DND-41 (cell line): ENCODE data around the gene A2ML1.

Experiments
- EZH2 ChIP-seq: IDR thresholded peaks from 3 replicates; pipeline ENCODE4 v1.6.1; 2012; ENCODE audit warnings: borderline replicate concordance, low read depth, mild to moderate bottlenecking, moderate library complexity, low read length, inconsistent platforms; ENCODE audit not compliant: severe bottlenecking
- TF ChIP-seq, protein P1 (sequence below): IDR thresholded peaks from 2 replicates; pipeline ENCODE4 v1.5.1; 2012; ENCODE audit warnings: borderline replicate concordance, low read length, moderate library complexity, mild to moderate bottlenecking; ENCODE audit not compliant: poor library complexity, severe bottlenecking; ENCODE audit errors: extremely low read depth

DNA sequence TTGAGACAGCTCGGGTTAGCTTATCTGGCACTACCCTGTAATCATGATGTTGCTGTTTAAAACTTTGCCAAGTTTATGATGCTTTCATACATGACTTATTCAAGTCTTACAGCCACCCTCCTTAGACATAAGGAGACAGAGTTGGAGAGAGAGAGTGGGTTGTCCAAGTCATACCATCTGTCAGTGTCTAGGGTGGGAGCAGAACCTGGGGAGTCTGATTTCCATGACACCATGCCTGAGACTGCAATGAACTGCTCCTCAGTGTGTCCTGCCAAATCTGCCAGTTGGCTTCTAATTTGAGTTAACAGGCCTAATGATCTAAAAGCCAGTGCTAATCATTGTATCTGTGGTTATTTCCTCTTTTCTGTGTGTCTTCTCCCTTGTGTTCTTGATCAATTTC, 48.2 kb downstream of the A2ML1 start:
- TF ChIP-seq, protein P1, sequence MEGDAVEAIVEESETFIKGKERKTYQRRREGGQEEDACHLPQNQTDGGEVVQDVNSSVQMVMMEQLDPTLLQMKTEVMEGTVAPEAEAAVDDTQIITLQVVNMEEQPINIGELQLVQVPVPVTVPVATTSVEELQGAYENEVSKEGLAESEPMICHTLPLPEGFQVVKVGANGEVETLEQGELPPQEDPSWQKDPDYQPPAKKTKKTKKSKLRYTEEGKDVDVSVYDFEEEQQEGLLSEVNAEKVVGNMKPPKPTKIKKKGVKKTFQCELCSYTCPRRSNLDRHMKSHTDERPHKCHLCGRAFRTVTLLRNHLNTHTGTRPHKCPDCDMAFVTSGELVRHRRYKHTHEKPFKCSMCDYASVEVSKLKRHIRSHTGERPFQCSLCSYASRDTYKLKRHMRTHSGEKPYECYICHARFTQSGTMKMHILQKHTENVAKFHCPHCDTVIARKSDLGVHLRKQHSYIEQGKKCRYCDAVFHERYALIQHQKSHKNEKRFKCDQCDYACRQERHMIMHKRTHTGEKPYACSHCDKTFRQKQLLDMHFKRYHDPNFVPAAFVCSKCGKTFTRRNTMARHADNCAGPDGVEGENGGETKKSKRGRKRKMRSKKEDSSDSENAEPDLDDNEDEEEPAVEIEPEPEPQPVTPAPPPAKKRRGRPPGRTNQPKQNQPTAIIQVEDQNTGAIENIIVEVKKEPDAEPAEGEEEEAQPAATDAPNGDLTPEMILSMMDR: no peak
- no peak for TF ChIP-seq EZH2
